Colon (tissue), 2 donors: ENCODE measurements around the gene RETREG1.

Source experiments
- FAIRE-seq: peaks from 2 replicates; lab custom pipeline; 2012; peaks lifted over from hg19 to GRCh38; lab: Jason Lieb, UNC
- donor health status: control.
- donor health status: control.

The RETREG1 gene

GRCh38 chr5:16585041-16585667 lies 31.6 kb downstream of the RETREG1 start:
- FAIRE-seq: no peak

- no peak for FAIRE-seq
Observed at GRCh38 chr5:16582081-16582480, 34.7 kb downstream of the RETREG1 start.

- no peak for FAIRE-seq
Observed at GRCh38 chr5:16580382-16580781, 36.4 kb downstream of the RETREG1 start.

GRCh38 chr5:16579142-16579847 lies 37.5 kb downstream of the RETREG1 start:
- FAIRE-seq: no peak

- no peak for FAIRE-seq
Observed at GRCh38 chr5:16578474-16578883, 38.3 kb downstream of the RETREG1 start.

GRCh38 chr5:16577677-16578076 lies 39.1 kb downstream of the RETREG1 start:
- FAIRE-seq: no peak

- no peak for FAIRE-seq
Observed at GRCh38 chr5:16574789-16575721, 41.7 kb downstream of the RETREG1 start.

- FAIRE-seq: no peak
Observed at GRCh38 chr5:16573401-16573800, 43.4 kb downstream of the RETREG1 start.

GRCh38 chr5:16572289-16573015 lies 44.3 kb downstream of the RETREG1 start:
- FAIRE-seq: no peak

GRCh38 chr5:16571016-16571415 lies 45.8 kb downstream of the RETREG1 start:
- FAIRE-seq: no peak

GRCh38 chr5:16570121-16570815 lies 46.5 kb downstream of the RETREG1 start:
- FAIRE-seq: no peak

- no peak for FAIRE-seq
Observed at GRCh38 chr5:16568875-16569580, 47.8 kb downstream of the RETREG1 start.

- no peak for FAIRE-seq
Observed at GRCh38 chr5:16567365-16567764, 49.4 kb downstream of the RETREG1 start.

- no peak for FAIRE-seq
Observed at GRCh38 chr5:16565118-16565517, 51.7 kb downstream of the RETREG1 start.

GRCh38 chr5:16564248-16564867 lies 52.4 kb downstream of the RETREG1 start:
- FAIRE-seq: no peak

GRCh38 chr5:16563686-16564085 lies 53.1 kb downstream of the RETREG1 start:
- FAIRE-seq: peak; percentile 24

GRCh38 chr5:16561660-16562059 lies 55.1 kb downstream of the RETREG1 start:
- no peak for FAIRE-seq

GRCh38 chr5:16559702-16560101 lies 57.1 kb downstream of the RETREG1 start:
- no peak for FAIRE-seq

- FAIRE-seq: no peak
Observed at GRCh38 chr5:16558984-16559629, 57.7 kb downstream of the RETREG1 start.

- no peak for FAIRE-seq
Observed at GRCh38 chr5:16557477-16557876, 59.3 kb downstream of the RETREG1 start.
